ENCODE data around the gene WASHC2C. TPM values are rescaled to one million over a fixed set of nuclear protein-coding genes. Genes with fewer than 3 reads are reported as not detected.
"Not testable (repeated sequence)": the region's sequence is repeated elsewhere in the genome, so short reads cannot be mapped to it uniquely, and the experiment has no call there.

WASHC2C gene
- total and polyA plus RNA-seq, 2 of the 8 experiments (the other 6 are each of a cell fraction or from before 2014, with no cell fraction given), result 8.0 to 28.1 TPM

GRCh38 chr10:45727421-45727965 is 427 bp downstream of the WASHC2C start:
- H3K4ac ChIP-seq (replicated peaks; ENCODE audit: insufficient read length, low read depth, low read length); H3K27me3 ChIP-seq (replicated peaks in 1 of 4; ENCODE audit: control insufficient read depth in 3 of 4, extremely low read depth in 1 of 4, insufficient read depth in 3 of 4, low read length in 3 of 4); H3K23me2 ChIP-seq (ENCODE audit: low read depth, low read length); H3K18ac ChIP-seq (ENCODE audit: extremely low read depth, low read length); POLR2A ChIA-PET (ENCODE audit: partially characterized antibody); H3K14ac ChIP-seq (ENCODE audit: insufficient read length); H2BK120ac ChIP-seq (replicated peaks; ENCODE audit: low read depth, low read length); H2BK12ac ChIP-seq (ENCODE audit: low read depth, low read length); H4K91ac ChIP-seq (replicated peaks; ENCODE audit: insufficient read length, low read length); H2BK5ac ChIP-seq (ENCODE audit: low read depth, low read length); H2BK20ac ChIP-seq (ENCODE audit: low read length); H4K5ac ChIP-seq (ENCODE audit: insufficient read length, low read depth, low read length); CTCF ChIA-PET (ENCODE audit: partially characterized antibody); FAIRE-seq; H3K4me1 ChIP-seq (replicated peaks in 1 of 4; ENCODE audit: control insufficient read depth in 3 of 4, insufficient read depth in 4 of 4, low read length in 3 of 4); H3K79me1 ChIP-seq (ENCODE audit: low read depth, low read length); H3K27ac ChIP-seq (ENCODE audit: low read depth, low read length); H3K56ac ChIP-seq (replicated peaks; ENCODE audit: insufficient read length, low read depth, low read length); H3K23ac ChIP-seq (ENCODE audit: insufficient read length); H3K9me3 ChIP-seq (ENCODE audit: insufficient read depth in 2 of 2, low read depth in 1 of 2, low read length in 1 of 2); H2AFZ ChIP-seq (ENCODE audit: low read length); H4K20me1 ChIP-seq (replicated peaks in 1 of 2; ENCODE audit: control insufficient read depth in 1 of 2, insufficient read depth in 2 of 2, low read length in 2 of 2); H3K36me3 ChIP-seq (ENCODE audit: control insufficient read depth in 2 of 4, insufficient read depth in 4 of 4, low read length in 3 of 4); H3K79me2 ChIP-seq (ENCODE audit: control insufficient read depth in 1 of 2, insufficient read depth in 2 of 2, low read length in 2 of 2); H2BK15ac ChIP-seq (ENCODE audit: low read length); H2AK5ac ChIP-seq (ENCODE audit: low read depth, low read length): not testable (repeated sequence)
- peak overlapping the region in 1 of 2 experiments; percentile 60; a peak in 3 of 4 replicates for H3K4me2 ChIP-seq (ENCODE audit: insufficient read depth in 1 of 2, low read depth in 2 of 2, low read length in 2 of 2)
- WGBS, 2 experiments (ENCODE audit: extremely low coverage in 1 of 2, insufficient coverage in 1 of 2, insufficient read length in 1 of 2, insufficient replicate concordance in 2 of 2, low coverage in 1 of 2, low lambda C conversion rate in 2 of 2, missing lambda C conversion rate in 1 of 2), result 34% methylated on average over 3 of the region's 45 CpGs; no CpG with 5 or more reads in 1 of the 2 experiments
- DNase-seq (ENCODE audit: low read depth in 1 of 2, low spot score in 2 of 2), result peak in 1 of 2 experiments; percentile 48
- peak overlapping the region in 3 of 4 experiments; percentile 22 to 82 (median 44); a peak in 4 of 7 replicates for H3K9ac ChIP-seq (replicated peaks in 1 of 4; ENCODE audit: extremely low read depth in 1 of 4, low read depth in 3 of 4, low read length in 3 of 4)
- TF ChIP-seq KDM4A (IDR thresholded peaks at IDR 0.05; ENCODE audit: low read depth, low read length, severe bottlenecking), result peak; percentile 18
- peak overlapping the region; percentile 79; the same call in 1 of the 2 replicates for H4K8ac ChIP-seq (ENCODE audit: extremely low read depth, insufficient read depth, low read length)
- H3K4me3 ChIP-seq (ENCODE audit: extremely low read depth in 1 of 4, insufficient read depth in 2 of 4, low read depth in 3 of 4, low read length in 4 of 4), result peak overlapping the region; percentile 52 to 77 (median 60)

- H3K27ac ChIP-seq (ENCODE audit: low read depth, low read length), result not testable (repeated sequence)
- WGBS, 2 experiments (ENCODE audit: extremely low coverage in 1 of 2, insufficient coverage in 1 of 2, insufficient read length in 1 of 2, insufficient replicate concordance in 2 of 2, low coverage in 1 of 2, low lambda C conversion rate in 2 of 2, missing lambda C conversion rate in 1 of 2), result 78% methylated on average over 1 of the region's 2 CpGs; no CpG with 5 or more reads in 1 of the 2 experiments
- FAIRE-seq, result peak; percentile 48
Measured at GRCh38 chr10:45734449-45734848, 7.4 kb downstream of the WASHC2C start.

More at GRCh38 chr10:45734449-45734848, 7.4 kb downstream of the WASHC2C start:
- H2BK12ac ChIP-seq (ENCODE audit: low read depth, low read length); H3K56ac ChIP-seq (replicated peaks; ENCODE audit: insufficient read length, low read depth, low read length); H4K5ac ChIP-seq (ENCODE audit: insufficient read length, low read depth, low read length); H4K8ac ChIP-seq (ENCODE audit: extremely low read depth, insufficient read depth, low read length); H4K20me1 ChIP-seq (replicated peaks in 1 of 2; ENCODE audit: control insufficient read depth in 1 of 2, insufficient read depth in 2 of 2, low read length in 2 of 2); H2AK5ac ChIP-seq (ENCODE audit: low read depth, low read length); H3K27me3 ChIP-seq (replicated peaks in 1 of 4; ENCODE audit: control insufficient read depth in 3 of 4, extremely low read depth in 1 of 4, insufficient read depth in 3 of 4, low read length in 3 of 4); H3K4ac ChIP-seq (replicated peaks; ENCODE audit: insufficient read length, low read depth, low read length); H2AFZ ChIP-seq (ENCODE audit: low read length); H2BK120ac ChIP-seq (replicated peaks; ENCODE audit: low read depth, low read length); H3K79me2 ChIP-seq (ENCODE audit: control insufficient read depth in 1 of 2, insufficient read depth in 2 of 2, low read length in 2 of 2); H3K79me1 ChIP-seq (ENCODE audit: low read depth, low read length); H3K9me3 ChIP-seq (ENCODE audit: insufficient read depth in 2 of 2, low read depth in 1 of 2, low read length in 1 of 2); H3K23me2 ChIP-seq (ENCODE audit: low read depth, low read length); DNase-seq (ENCODE audit: low read depth in 1 of 2, low spot score in 2 of 2); H3K36me3 ChIP-seq (ENCODE audit: control insufficient read depth in 2 of 4, insufficient read depth in 4 of 4, low read length in 3 of 4); H2BK5ac ChIP-seq (ENCODE audit: low read depth, low read length); H3K9ac ChIP-seq (replicated peaks in 1 of 4; ENCODE audit: extremely low read depth in 1 of 4, low read depth in 3 of 4, low read length in 3 of 4); H3K23ac ChIP-seq (ENCODE audit: insufficient read length); H4K91ac ChIP-seq (replicated peaks; ENCODE audit: insufficient read length, low read length); POLR2A ChIA-PET (ENCODE audit: partially characterized antibody); H2BK15ac ChIP-seq (ENCODE audit: low read length); H2BK20ac ChIP-seq (ENCODE audit: low read length); H3K4me3 ChIP-seq (ENCODE audit: extremely low read depth in 1 of 4, insufficient read depth in 2 of 4, low read depth in 3 of 4, low read length in 4 of 4); H3K4me1 ChIP-seq (replicated peaks in 1 of 4; ENCODE audit: control insufficient read depth in 3 of 4, insufficient read depth in 4 of 4, low read length in 3 of 4); H3K18ac ChIP-seq (ENCODE audit: extremely low read depth, low read length); H3K14ac ChIP-seq (ENCODE audit: insufficient read length); H3K4me2 ChIP-seq (ENCODE audit: insufficient read depth in 1 of 2, low read depth in 2 of 2, low read length in 2 of 2): not testable (repeated sequence)
- CTCF ChIA-PET (ENCODE audit: partially characterized antibody), result interaction anchor here (0.6 kb wide), 1 partner anchor 361 kb away, joined by 4 read pairs; no protein-coding TSS in a partner anchor
